Measurements from ENCODE around the gene NDUFAF8. TPM values are rescaled to one million over a fixed set of nuclear protein-coding genes. Genes with fewer than 3 reads are reported as not detected.

The NDUFAF8 gene
- total RNA-seq, 1 donor from 2014 or later, result 61.5 TPM

DNA sequence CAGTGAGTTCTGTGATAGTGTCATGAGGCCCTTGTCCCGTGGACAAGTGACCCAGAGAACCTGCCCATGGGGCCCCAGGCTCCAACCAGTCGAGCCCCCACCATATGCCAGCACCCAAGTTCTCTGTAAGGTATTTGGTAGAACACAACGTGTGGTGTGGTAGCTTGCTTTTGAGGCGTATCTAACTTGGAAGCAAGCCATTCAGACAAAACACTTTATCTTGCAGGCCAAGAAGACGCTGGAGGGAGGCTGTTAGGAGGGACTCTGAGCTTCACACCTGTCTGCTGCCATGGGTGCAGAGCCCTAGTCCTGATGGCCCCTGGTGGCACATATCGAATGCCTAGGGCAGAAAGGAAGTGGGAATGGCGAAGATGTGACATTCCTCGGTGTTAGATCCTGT, 1.6 kb downstream of the NDUFAF8 start:
- Histone ChIP-seq H3K27me3 (ENCODE audit: low read depth) (no peaks in the 10 kb centered on the region), H3K4me3 (peak overlapping the region; percentile 99), H3K4me1 (peaks cover 45% of the 10 kb centered on the region), H3K9me3 (replicated peaks) (no peaks in the 10 kb centered on the region), H3K36me3 (peaks cover 9% of the 10 kb centered on the region), H3K27ac (replicated peaks) (no peak overlapping the region)
- intact Hi-C loops (cut with micrococcal nuclease), result no loop called here
- TF ChIP-seq, protein P1, sequence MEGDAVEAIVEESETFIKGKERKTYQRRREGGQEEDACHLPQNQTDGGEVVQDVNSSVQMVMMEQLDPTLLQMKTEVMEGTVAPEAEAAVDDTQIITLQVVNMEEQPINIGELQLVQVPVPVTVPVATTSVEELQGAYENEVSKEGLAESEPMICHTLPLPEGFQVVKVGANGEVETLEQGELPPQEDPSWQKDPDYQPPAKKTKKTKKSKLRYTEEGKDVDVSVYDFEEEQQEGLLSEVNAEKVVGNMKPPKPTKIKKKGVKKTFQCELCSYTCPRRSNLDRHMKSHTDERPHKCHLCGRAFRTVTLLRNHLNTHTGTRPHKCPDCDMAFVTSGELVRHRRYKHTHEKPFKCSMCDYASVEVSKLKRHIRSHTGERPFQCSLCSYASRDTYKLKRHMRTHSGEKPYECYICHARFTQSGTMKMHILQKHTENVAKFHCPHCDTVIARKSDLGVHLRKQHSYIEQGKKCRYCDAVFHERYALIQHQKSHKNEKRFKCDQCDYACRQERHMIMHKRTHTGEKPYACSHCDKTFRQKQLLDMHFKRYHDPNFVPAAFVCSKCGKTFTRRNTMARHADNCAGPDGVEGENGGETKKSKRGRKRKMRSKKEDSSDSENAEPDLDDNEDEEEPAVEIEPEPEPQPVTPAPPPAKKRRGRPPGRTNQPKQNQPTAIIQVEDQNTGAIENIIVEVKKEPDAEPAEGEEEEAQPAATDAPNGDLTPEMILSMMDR (IDR thresholded peaks at IDR 0.05; ENCODE audit: borderline replicate concordance), result no peak
- DNase-seq, result no peak

DNA sequence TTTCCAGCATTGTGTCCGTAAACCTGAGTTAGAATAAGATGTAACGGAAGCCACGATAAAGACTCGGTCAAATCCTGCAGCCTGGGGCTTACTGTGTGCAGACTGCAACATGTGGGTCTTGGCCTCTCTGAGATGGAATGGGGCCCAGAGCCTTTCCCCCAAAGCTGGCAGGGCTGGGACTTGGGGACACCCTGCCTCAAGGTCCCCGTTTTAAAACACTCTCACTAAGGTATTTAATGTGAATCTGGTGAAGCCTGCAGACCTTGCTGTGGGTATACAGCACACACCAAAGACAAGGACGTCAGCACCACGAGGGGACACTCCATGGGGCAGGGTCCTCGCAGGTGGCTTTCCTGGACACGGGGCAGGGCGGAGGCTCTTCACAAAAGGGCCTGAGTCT, 2.1 kb downstream of the NDUFAF8 start:
- Histone ChIP-seq H3K36me3 (peaks cover 6% of the 10 kb centered on the region), H3K9me3 (replicated peaks) (no peaks in the 10 kb centered on the region), H3K27ac (replicated peaks) (no peak overlapping the region), H3K27me3 (ENCODE audit: low read depth) (no peaks in the 10 kb centered on the region), H3K4me3 (no peak overlapping the region), H3K4me1 (peaks cover 45% of the 10 kb centered on the region)
- DNase-seq, result no peak
- intact Hi-C loops (cut with micrococcal nuclease), result no loop called here
- TF ChIP-seq, protein P1 (IDR thresholded peaks at IDR 0.05; ENCODE audit: borderline replicate concordance), result no peak

DNA sequence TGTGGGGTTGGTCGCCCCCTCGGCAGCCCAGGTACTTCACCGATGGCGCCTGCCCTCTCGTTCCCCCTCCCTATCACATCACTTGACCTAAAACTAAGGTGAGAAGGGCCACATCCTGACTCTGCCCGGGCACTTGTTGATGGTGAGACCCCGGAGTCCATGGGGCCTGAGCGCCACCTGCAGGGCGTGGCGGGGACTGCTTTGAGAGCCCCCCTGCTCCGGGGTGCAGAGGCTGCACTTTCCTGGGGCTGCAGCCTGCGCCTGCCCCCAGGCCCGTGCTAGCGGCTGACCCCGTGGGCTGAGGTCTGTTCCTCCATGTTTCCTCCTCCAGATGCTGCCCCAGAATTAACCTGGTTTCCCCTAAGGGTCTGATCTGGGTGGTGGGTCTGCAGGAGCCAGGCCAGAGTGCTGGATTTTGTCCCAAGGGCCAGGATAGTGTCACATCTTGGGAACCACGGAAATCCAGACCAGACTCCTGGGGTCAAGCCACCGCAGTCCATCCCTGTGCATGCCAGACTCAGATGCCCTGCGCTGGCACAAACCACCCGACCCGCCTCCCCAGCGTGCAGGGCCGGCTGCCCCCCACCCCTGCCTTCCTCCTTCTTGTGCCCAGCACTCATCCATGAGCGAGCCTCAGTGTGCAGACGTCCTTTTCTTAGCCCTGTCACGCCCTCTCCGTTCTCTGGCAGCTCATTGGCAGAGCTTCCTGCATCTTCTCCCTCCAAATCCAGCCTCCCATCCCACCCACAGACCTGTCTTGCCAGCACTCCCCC, 2.7 kb downstream of the NDUFAF8 start:
- no peak for DNase-seq
- peaks cover 38% of the 10 kb centered on the region for H3K4me1 ChIP-seq
- H3K9me3 ChIP-seq (replicated peaks), result no peaks in the 10 kb centered on the region
- TF ChIP-seq, protein P1 (IDR thresholded peaks at IDR 0.05; ENCODE audit: borderline replicate concordance), result peak; percentile 82
- no peak overlapping the region for H3K4me3 ChIP-seq
- no peaks in the 10 kb centered on the region for H3K27me3 ChIP-seq (ENCODE audit: low read depth)
- H3K27ac ChIP-seq (replicated peaks), result no peak overlapping the region
- peaks cover 6% of the 10 kb centered on the region for H3K36me3 ChIP-seq
- intact Hi-C loops (cut with micrococcal nuclease), result no loop called here

DNA sequence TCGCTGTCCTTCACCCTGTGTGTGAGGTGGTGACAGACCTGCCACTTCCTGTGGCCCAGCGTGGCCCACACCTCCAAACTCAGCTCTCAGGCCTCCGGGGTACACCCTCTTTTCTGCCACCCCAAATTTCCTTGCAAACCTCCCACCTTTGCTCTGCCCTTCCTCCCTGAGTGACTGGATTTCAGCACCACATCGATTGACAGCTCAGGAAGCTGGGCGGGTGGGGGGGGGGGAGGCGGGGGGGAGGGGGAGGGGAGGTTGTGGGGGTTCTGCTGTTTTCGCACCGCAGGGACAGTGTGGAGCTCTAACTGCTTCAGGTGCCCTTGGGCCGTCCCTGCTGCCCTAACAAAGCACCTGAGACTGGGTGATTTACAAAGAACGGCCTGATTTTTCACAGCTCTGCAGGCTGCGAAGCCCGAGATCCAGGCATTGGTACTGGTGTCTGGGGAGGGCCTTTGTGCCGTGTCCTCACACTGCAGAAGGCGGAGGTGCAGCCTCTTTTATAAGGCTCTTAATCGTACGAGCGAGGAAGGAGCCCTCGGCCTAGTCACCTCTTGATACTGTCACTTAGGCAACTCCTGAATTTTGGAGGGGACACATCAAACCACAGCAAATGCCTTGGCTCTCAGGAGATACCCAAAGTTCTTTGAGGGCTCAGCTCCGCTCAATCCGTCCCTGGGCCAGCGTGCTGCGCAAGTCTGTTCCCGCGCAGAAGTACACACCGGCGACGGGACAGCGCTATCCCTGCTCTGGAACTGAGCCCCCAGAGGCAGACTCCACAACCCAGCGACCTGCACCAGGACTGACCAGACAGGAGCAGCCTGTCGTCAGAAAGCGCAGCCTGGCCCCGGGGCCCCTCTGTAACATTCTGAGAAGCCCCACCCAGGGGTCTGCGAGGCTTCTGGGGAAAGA, 3.6 kb downstream of the NDUFAF8 start:
- no peak for DNase-seq
- peaks cover 6% of the 10 kb centered on the region for H3K36me3 ChIP-seq
- intact Hi-C loops (cut with micrococcal nuclease), result no loop called here

DNA sequence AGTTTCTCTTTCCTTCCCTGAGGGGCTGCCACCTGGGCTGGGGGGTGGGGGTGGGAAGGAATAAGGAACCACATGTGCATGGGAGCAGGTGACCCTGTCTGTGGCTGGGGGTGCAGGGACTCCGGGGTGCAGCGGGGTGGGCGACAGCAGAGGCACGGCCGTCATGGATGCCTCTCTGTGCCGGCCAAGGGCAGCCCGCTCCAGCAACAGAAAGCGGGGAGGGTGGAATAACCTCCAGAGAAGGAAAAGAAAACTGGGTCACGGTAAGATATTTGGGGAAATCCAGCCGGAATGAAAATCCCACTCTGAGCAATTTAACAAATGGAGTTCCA, 4.2 kb downstream of the NDUFAF8 start:
- H3K4me3 ChIP-seq, result no peak overlapping the region

More for the DNA sequence above, 3.6 kb downstream of the NDUFAF8 start:
- peaks cover 30% of the 10 kb centered on the region for H3K4me1 ChIP-seq
- H3K9me3 ChIP-seq (replicated peaks), result no peaks in the 10 kb centered on the region
- H3K4me3 ChIP-seq, result no peak overlapping the region
- TF ChIP-seq, protein P1 (IDR thresholded peaks at IDR 0.05; ENCODE audit: borderline replicate concordance), result no peak
- no peaks in the 10 kb centered on the region for H3K27me3 ChIP-seq (ENCODE audit: low read depth)
- no peak overlapping the region for H3K27ac ChIP-seq (replicated peaks)

More for the DNA sequence above, 4.2 kb downstream of the NDUFAF8 start:
- Histone ChIP-seq H3K36me3 (peaks cover 8% of the 10 kb centered on the region), H3K9me3 (replicated peaks) (no peaks in the 10 kb centered on the region), H3K27ac (replicated peaks) (no peak overlapping the region), H3K27me3 (ENCODE audit: low read depth) (no peaks in the 10 kb centered on the region), H3K4me1 (peaks cover 24% of the 10 kb centered on the region)
- intact Hi-C loops (cut with micrococcal nuclease), result no loop called here
- no peak for DNase-seq
- TF ChIP-seq, protein P1 (IDR thresholded peaks at IDR 0.05; ENCODE audit: borderline replicate concordance), result no peak

All from left ventricle myocardium inferior (tissue), 1 donor.